Measurements from ENCODE around the gene HS6ST2.

DNA sequence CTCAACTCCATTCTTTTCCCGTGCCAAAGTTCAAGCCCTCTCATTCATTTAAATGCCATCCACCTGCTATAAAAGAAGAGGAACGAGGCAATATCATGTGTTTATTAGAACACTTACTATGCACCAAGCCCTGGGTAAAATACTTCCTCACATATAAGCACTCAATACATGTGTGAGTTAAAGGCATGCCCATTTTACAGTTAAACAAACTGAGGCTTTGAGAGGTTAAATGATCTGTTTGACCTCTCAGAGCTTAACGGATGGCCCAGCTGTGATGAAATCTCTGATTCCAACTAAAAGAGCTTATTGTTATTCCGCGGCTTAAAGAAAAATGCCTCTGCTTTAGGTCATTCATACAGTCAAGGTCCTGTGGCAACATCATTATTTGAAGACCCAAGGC lies 124.3 kb downstream of the HS6ST2 start:
- TF ChIP-seq, protein P1, sequence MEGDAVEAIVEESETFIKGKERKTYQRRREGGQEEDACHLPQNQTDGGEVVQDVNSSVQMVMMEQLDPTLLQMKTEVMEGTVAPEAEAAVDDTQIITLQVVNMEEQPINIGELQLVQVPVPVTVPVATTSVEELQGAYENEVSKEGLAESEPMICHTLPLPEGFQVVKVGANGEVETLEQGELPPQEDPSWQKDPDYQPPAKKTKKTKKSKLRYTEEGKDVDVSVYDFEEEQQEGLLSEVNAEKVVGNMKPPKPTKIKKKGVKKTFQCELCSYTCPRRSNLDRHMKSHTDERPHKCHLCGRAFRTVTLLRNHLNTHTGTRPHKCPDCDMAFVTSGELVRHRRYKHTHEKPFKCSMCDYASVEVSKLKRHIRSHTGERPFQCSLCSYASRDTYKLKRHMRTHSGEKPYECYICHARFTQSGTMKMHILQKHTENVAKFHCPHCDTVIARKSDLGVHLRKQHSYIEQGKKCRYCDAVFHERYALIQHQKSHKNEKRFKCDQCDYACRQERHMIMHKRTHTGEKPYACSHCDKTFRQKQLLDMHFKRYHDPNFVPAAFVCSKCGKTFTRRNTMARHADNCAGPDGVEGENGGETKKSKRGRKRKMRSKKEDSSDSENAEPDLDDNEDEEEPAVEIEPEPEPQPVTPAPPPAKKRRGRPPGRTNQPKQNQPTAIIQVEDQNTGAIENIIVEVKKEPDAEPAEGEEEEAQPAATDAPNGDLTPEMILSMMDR (IDR thresholded peaks at IDR 0.05), result no peak
- no peak for TF ChIP-seq POLR2AphosphoS5 (IDR thresholded peaks at IDR 0.05; ENCODE audit: low read depth, low read length)
- TF ChIP-seq SIN3A (IDR thresholded peaks at IDR 0.05; ENCODE audit: borderline replicate concordance, insufficient read depth, low read depth, low read length), result no peak
